ENCODE data around the gene TMEM187.

- TF ChIP-seq CTCF (IDR thresholded peaks at IDR 0.05) (no peak), CEBPB (IDR thresholded peaks at IDR 0.05) (no peak), REST (IDR thresholded peaks at IDR 0.05) (no peak), TP53 (CRISPR knock-in tag; IDR thresholded peaks at IDR 0.05) (no peak)
Measured at GRCh38 chrX:153965406-153965805, 7.1 kb upstream of the TMEM187 start.

All from A549 (cell line).